Mammary epithelial cell (primary cell): ENCODE data around the gene BEGAIN.

Source experiments
- EZH2 ChIP-seq: IDR thresholded peaks from 2 replicates; pipeline ENCODE4 v1.6.1; 2012; ENCODE audit warnings: low read length, inconsistent platforms, borderline replicate concordance
- TF ChIP-seq, protein P1 (sequence below), 2 donors: IDR thresholded peaks in 1 of 2; conservative IDR thresholded peaks in 1 of 2; 2 replicates each; pipeline ENCODE4 v1.5.1; 2011 to 2012; ENCODE audit warnings: inconsistent platforms in 2 of 2, low read length in 2 of 2, mild to moderate bottlenecking in 2 of 2, control low read depth in 1 of 2, low read depth in 1 of 2; ENCODE audit not compliant: insufficient read depth in 1 of 2; ENCODE audit errors: extremely low read depth in 1 of 2

DNA sequence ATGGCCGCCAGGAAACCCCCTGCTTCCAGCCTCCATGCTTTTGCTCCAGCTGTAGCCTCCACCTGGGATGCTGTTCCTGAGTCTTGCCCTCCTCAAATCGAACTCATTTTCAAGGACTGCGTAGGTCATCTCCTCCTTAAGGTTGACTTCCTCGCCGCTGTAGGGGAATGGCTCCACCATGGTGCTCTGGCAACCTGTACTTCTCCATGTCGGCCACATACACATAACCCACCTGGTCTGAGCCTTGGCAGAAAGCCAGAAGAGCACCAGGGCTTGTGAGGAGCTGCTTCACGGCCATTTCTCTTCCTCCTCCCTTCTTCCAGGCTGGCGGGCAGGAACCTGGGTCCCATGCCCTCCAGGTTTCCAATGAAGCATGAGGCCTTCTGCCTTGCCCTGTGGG lies 36.7 kb upstream of the BEGAIN start:
- TF ChIP-seq EZH2, result no peak
- TF ChIP-seq, protein P1, sequence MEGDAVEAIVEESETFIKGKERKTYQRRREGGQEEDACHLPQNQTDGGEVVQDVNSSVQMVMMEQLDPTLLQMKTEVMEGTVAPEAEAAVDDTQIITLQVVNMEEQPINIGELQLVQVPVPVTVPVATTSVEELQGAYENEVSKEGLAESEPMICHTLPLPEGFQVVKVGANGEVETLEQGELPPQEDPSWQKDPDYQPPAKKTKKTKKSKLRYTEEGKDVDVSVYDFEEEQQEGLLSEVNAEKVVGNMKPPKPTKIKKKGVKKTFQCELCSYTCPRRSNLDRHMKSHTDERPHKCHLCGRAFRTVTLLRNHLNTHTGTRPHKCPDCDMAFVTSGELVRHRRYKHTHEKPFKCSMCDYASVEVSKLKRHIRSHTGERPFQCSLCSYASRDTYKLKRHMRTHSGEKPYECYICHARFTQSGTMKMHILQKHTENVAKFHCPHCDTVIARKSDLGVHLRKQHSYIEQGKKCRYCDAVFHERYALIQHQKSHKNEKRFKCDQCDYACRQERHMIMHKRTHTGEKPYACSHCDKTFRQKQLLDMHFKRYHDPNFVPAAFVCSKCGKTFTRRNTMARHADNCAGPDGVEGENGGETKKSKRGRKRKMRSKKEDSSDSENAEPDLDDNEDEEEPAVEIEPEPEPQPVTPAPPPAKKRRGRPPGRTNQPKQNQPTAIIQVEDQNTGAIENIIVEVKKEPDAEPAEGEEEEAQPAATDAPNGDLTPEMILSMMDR (conservative IDR thresholded peaks at IDR 0.05 in 1 of 2, IDR thresholded peaks at IDR 0.05 in 1 of 2; ENCODE audit: extremely low read depth in 1 of 2, insufficient read depth in 1 of 2, low read depth in 1 of 2, low read length in 2 of 2), result no peak
